GM12878 (cell line): Measurements from ENCODE around the gene ROCK2. TPM values are rescaled to one million over a fixed set of nuclear protein-coding genes. Genes with fewer than 3 reads are reported as not detected.
"Not testable (repeated sequence)": the region's sequence is repeated elsewhere in the genome, so short reads cannot be mapped to it uniquely, and the experiment has no call there.

Experiments
- ATAC-seq: fragments of 200-7000 bp; cut with Tn5 transposase; 3 replicates; pipeline ENCODE4 v1.9.1; 2020; ENCODE audit warnings: mild to moderate bottlenecking, moderate library complexity
- BruUV-seq: library from RNA; stranded (reverse); fragments of 400-500 nt; replicated peaks from 2 replicates; lab custom pipeline; 2021; lab: Mats Ljungman, UMichigan
- CTCF ChIA-PET: fragments of 300-600 bp; sonication (Branson Sonifier 250); formaldehyde crosslinking; extraction: SDS; loops from one replicate; lab custom pipeline; 2021; ENCODE audit warnings: inconsistent platforms; lab: Yijun Ruan, JAX
- POLR2A ChIA-PET: fragments of 350-600 bp; formaldehyde crosslinking; extraction: SDS; loops from one replicate; lab custom pipeline; 2021; ENCODE audit warnings: inconsistent platforms; lab: Charles Lee
- RAD21 ChIA-PET: fragments of 300-600 bp; sonication (Branson Sonifier 250); formaldehyde crosslinking; loops from one replicate; lab custom pipeline; 2023; ENCODE audit warnings: antibody characterized with exemption; ENCODE audit not compliant: unreplicated experiment; lab: Charles Lee
- SMC1A ChIA-PET: fragments of 300-600 bp; sonication (Branson Sonifier 250); formaldehyde crosslinking; loops from one replicate; lab custom pipeline; 2023; ENCODE audit not compliant: unreplicated experiment, uncharacterized antibody; lab: Charles Lee
- DNase-seq: peaks from one replicate; pipeline ENCODE4 v3.0.0-alpha.2; 2011; ENCODE audit warnings: low read depth, low spot score
- FAIRE-seq: peaks from 3 replicates; lab custom pipeline; 2011; peaks lifted over from hg19 to GRCh38; lab: Jason Lieb, UNC
- H2AFZ ChIP-seq: 2 replicates; pipeline ENCODE4 v1.6.0; 2011; ENCODE audit warnings: low read depth, low read length, control low read depth; ENCODE audit not compliant: control insufficient read depth
- H3K27ac ChIP-seq: 2 replicates; pipeline ENCODE4 v1.5.1; 2011; ENCODE audit warnings: control low read depth; ENCODE audit not compliant: control insufficient read depth, insufficient read depth
- H3K27me3 ChIP-seq, 2 experiments: replicated peaks in 1 of 2; 2 replicates each; pipeline versions ENCODE4 v1.6.0 to v1.6.1; 2011; ENCODE audit warnings: low read length in 1 of 2; ENCODE audit not compliant: control insufficient read depth in 2 of 2, insufficient read depth in 2 of 2
- H3K36me3 ChIP-seq, 2 experiments: 2 replicates each; pipeline ENCODE4 v1.5.1; 2011; ENCODE audit warnings: low read length in 1 of 2; ENCODE audit not compliant: control insufficient read depth in 2 of 2, insufficient read depth in 2 of 2
- H3K4me1 ChIP-seq: 2 replicates; pipeline ENCODE4 v1.6.1; 2011; ENCODE audit warnings: mild to moderate bottlenecking, low read length, moderate library complexity, mixed read lengths; ENCODE audit not compliant: control insufficient read depth, insufficient read depth
- H3K4me2 ChIP-seq: 2 replicates; pipeline ENCODE4 v1.6.0; 2011; ENCODE audit warnings: control low read depth; ENCODE audit not compliant: control insufficient read depth, insufficient read depth
- H3K4me3 ChIP-seq: fragments of 200-600 bp; sonication (generic); 2 replicates; pipeline ENCODE4 v1.5.1; 2016
- H3K79me2 ChIP-seq: 2 replicates; pipeline ENCODE4 v1.6.0; 2011; ENCODE audit warnings: low read length; ENCODE audit not compliant: control insufficient read depth, insufficient read depth
- H3K9ac ChIP-seq: 2 replicates; pipeline ENCODE4 v1.8.0; 2011; ENCODE audit warnings: low read length, control low read depth, mixed read lengths; ENCODE audit not compliant: control insufficient read depth, insufficient read depth
- H3K9me3 ChIP-seq: replicated peaks from 3 replicates; pipeline ENCODE4 v1.5.1; 2011; ENCODE audit warnings: mild to moderate bottlenecking, low read length; ENCODE audit not compliant: control insufficient read depth, insufficient read depth
- H4K20me1 ChIP-seq: 2 replicates; pipeline ENCODE4 v1.6.0; 2011; ENCODE audit not compliant: control insufficient read depth, insufficient read depth
- ATF3 ChIP-seq: IDR thresholded peaks from 2 replicates; pipeline ENCODE4 v1.6.1; 2011; ENCODE audit warnings: low read depth, mild to moderate bottlenecking, low read length, moderate library complexity, borderline replicate concordance; ENCODE audit errors: extremely low read depth
- BCL11A ChIP-seq: IDR thresholded peaks from 2 replicates; pipeline ENCODE4 v1.6.1; 2011; ENCODE audit warnings: low read depth, low read length
- ESRRA ChIP-seq: IDR thresholded peaks from 2 replicates; pipeline ENCODE4 v1.6.1; 2012; ENCODE audit warnings: mild to moderate bottlenecking, low read length, improper control_type of control experiment
- PKNOX1 ChIP-seq: fragments of 450-650 bp; IDR thresholded peaks from 2 replicates; pipeline ENCODE4 v1.6.1; 2016; ENCODE audit warnings: mild to moderate bottlenecking
- SKIL ChIP-seq: fragments of 450-650 bp; IDR thresholded peaks from 2 replicates; pipeline ENCODE4 v1.6.1; 2017; ENCODE audit warnings: mild to moderate bottlenecking, low read depth, inconsistent platforms; ENCODE audit not compliant: poor library complexity, severe bottlenecking
- TCF7 ChIP-seq: IDR thresholded peaks from 2 replicates; pipeline ENCODE4 v1.6.1; 2014; ENCODE audit warnings: antibody characterized with exemption, borderline replicate concordance
- ZNF687 ChIP-seq: fragments of 450-650 bp; IDR thresholded peaks from 2 replicates; pipeline ENCODE4 v1.6.1; 2017; ENCODE audit warnings: mild to moderate bottlenecking, moderate library complexity
- WGBS: methylation state at CpG from one replicate; pipeline ENCODE4 v1.1.6; 2016; ENCODE audit warnings: low lambda C conversion rate; ENCODE audit not compliant: insufficient replicate concordance, insufficient coverage; ENCODE audit errors: missing lambda C conversion rate; 5-methylcytosine and 5-hydroxymethylcytosine counted together
- in situ Hi-C: fragments of 300-500 bp; cut with MboI; formaldehyde crosslinking; loops from 9 replicates; pipeline ENCODE4 v1.14.3; 2018; ENCODE audit warnings: mixed read lengths
- intact Hi-C: fragments of 100-400 bp; cut with micrococcal nuclease; formaldehyde crosslinking; loops from one replicate; pipeline ENCODE4 v1.14.2; 2022; ENCODE audit not compliant: unreplicated experiment
- polyA plus RNA-seq, 11 experiments: library from polyadenylated mRNA; depleted of rRNA in 4 of 11; unstranded in 6 of 11; stranded (reverse) in 5 of 11; fragments of >200 nt; fragmentation: Nextera tagmentation in 4 of 11; fragmentation: Illumina TruSeq in 1 of 11; extraction: Ambion mirVana in 4 of 11; extraction: Trizol in 1 of 11; gene quantifications; 1 replicate in 1 of 11; 2 replicates in 10 of 11; pipeline versions ENCODE4 v1.2.1 to v1.2.3, GENCODE V29; 2011 to 2016; ENCODE audit warnings: inconsistent platforms in 2 of 11, missing spikeins in 2 of 11, low read depth in 1 of 11
- total RNA-seq, 4 experiments: library from RNA; depleted of rRNA in 3 of 4; stranded (reverse); fragments of >200 nt in 3 of 4; fragmentation: Illumina TruSeq in 1 of 4; extraction: Trizol in 1 of 4; gene quantifications; 2 replicates each; pipeline versions ENCODE4 v1.2.1 to v1.2.3, GENCODE V29; 2013 to 2021

The ROCK2 gene
- total and polyA plus RNA-seq, 10 of the 15 experiments (the other 5 are each of a cell fraction or from before 2014, with no cell fraction given), result 4.6 to 22.1 (median 8.3) TPM

GRCh38 chr2:11166476-11166875 lies 178.0 kb downstream of the ROCK2 start (continued):
- TF ChIP-seq ZNF687 (no peak), TCF7 (no peak), PKNOX1 (no peak), ATF3 (no peak), SKIL (no peak), BCL11A (no peak), ESRRA (no peak)

GRCh38 chr2:11165046-11165445 lies 179.4 kb downstream of the ROCK2 start:
- H3K27ac ChIP-seq, POLR2A ChIA-PET, BruUV-seq, H4K20me1 ChIP-seq, in situ Hi-C loops, RAD21 ChIA-PET, ATAC-seq, FAIRE-seq, H3K79me2 ChIP-seq, H3K4me2 ChIP-seq, H3K36me3 ChIP-seq, H3K4me1 ChIP-seq, H3K27me3 ChIP-seq, DNase-seq, H2AFZ ChIP-seq, H3K9me3 ChIP-seq, intact Hi-C loops, H3K4me3 ChIP-seq, H3K9ac ChIP-seq, CTCF ChIA-PET: not testable (repeated sequence)
- SMC1A ChIA-PET, result interaction anchor here (0.6 kb wide), 1 partner anchor 236 kb away, joined by 3 read pairs; no protein-coding TSS in a partner anchor
- WGBS, result 85% methylated on average over 20 of the region's 28 CpGs
